GM23338 (cell line): Measurements from ENCODE around the gene JTB. TPM values are rescaled to one million over a fixed set of nuclear protein-coding genes. Genes with fewer than 3 reads are reported as not detected.

ENCODE experiments used
- ATAC-seq: fragments of 200-7000 bp; cut with Tn5 transposase; 3 replicates; pipeline ENCODE4 v1.9.1; 2020
- DNase-seq: peaks from one replicate; pipeline ENCODE4 v3.0.0-alpha.2; 2015; ENCODE audit warnings: low spot score
- H2AFZ ChIP-seq: fragments of 200-600 bp; sonication (generic); 2 replicates; pipeline ENCODE4 v1.8.0; 2016; ENCODE audit warnings: antibody characterized with exemption, mild to moderate bottlenecking, moderate library complexity
- H3F3A ChIP-seq: fragments of 200-600 bp; sonication (generic); replicated peaks from 2 replicates; pipeline ENCODE4 v1.8.0; 2017; ENCODE audit warnings: antibody characterized with exemption, mixed run types, low read depth
- H3K27ac ChIP-seq: fragments of 200-600 bp; sonication (generic); 2 replicates; pipeline ENCODE4 v1.6.1; 2016; ENCODE audit warnings: low read depth
- H3K27me3 ChIP-seq: fragments of 200-600 bp; sonication (generic); 2 replicates; pipeline ENCODE4 v1.8.0; 2016; ENCODE audit warnings: mild to moderate bottlenecking, mixed run types, moderate library complexity; ENCODE audit not compliant: insufficient read depth
- H3K36me3 ChIP-seq: fragments of 200-600 bp; sonication (generic); 2 replicates; pipeline ENCODE4 v1.8.0; 2016; ENCODE audit warnings: mild to moderate bottlenecking; ENCODE audit not compliant: insufficient read depth
- H3K4me1 ChIP-seq: fragments of 200-600 bp; sonication (generic); 2 replicates; pipeline ENCODE4 v1.8.0; 2016; ENCODE audit warnings: mild to moderate bottlenecking, moderate library complexity; ENCODE audit not compliant: insufficient read depth
- H3K4me2 ChIP-seq: fragments of 200-600 bp; sonication (generic); 2 replicates; pipeline ENCODE4 v1.7.1; 2017; ENCODE audit warnings: mixed run types
- H3K4me3 ChIP-seq: fragments of 200-600 bp; sonication (generic); 2 replicates; pipeline ENCODE4 v1.6.1; 2016; ENCODE audit warnings: mixed run types
- H3K79me2 ChIP-seq: fragments of 200-600 bp; sonication (generic); replicated peaks from 2 replicates; pipeline ENCODE4 v1.8.0; 2017; ENCODE audit warnings: mild to moderate bottlenecking; ENCODE audit not compliant: insufficient read depth
- H3K9me2 ChIP-seq: fragments of 200-600 bp; sonication (generic); 2 replicates; pipeline ENCODE4 v1.8.0; 2017; ENCODE audit not compliant: insufficient read depth
- H4K20me1 ChIP-seq: fragments of 200-600 bp; sonication (generic); replicated peaks from 2 replicates; pipeline ENCODE4 v1.8.0; 2017; ENCODE audit warnings: mild to moderate bottlenecking; ENCODE audit not compliant: insufficient read depth
- H3K27ac Mint-ChIP-seq: 2 replicates; pipeline ENCODE4 v1.8.0; 2020; ENCODE audit warnings: inconsistent platforms, mild to moderate bottlenecking, moderate library complexity, mixed read lengths
- H3K27me3 Mint-ChIP-seq: 3 replicates; pipeline ENCODE4 v1.8.0; 2022; ENCODE audit warnings: low read depth, mild to moderate bottlenecking, moderate library complexity, mixed read lengths, inconsistent platforms; ENCODE audit not compliant: insufficient read depth, poor library complexity
- H3K36me3 Mint-ChIP-seq: 3 replicates; pipeline ENCODE4 v1.8.0; 2021; ENCODE audit warnings: low read depth, mild to moderate bottlenecking, inconsistent platforms, moderate library complexity, mixed read lengths
- H3K4me1 Mint-ChIP-seq: 3 replicates; pipeline ENCODE4 v1.8.0; 2020; ENCODE audit warnings: mild to moderate bottlenecking, inconsistent platforms, mixed read lengths
- H3K4me3 Mint-ChIP-seq: 3 replicates; pipeline ENCODE4 v1.8.0; 2021; ENCODE audit warnings: moderate library complexity, mild to moderate bottlenecking, inconsistent platforms, mixed read lengths
- H3K9me3 Mint-ChIP-seq: 3 replicates; pipeline ENCODE4 v1.8.0; 2020; ENCODE audit warnings: moderate library complexity, mild to moderate bottlenecking, inconsistent platforms, mixed read lengths
- CREB1 ChIP-seq: fragments of 250-450 bp; sonication (Bioruptor Pico); IDR thresholded peaks from 2 replicates; pipeline ENCODE4 v1.5.0; 2020; ENCODE audit warnings: low read depth, mild to moderate bottlenecking, moderate library complexity
- CTCF ChIP-seq, 2 experiments: fragments of 200-600 bp in 1 of 2; sonication (generic) in 1 of 2; conservative IDR thresholded peaks; 2 replicates each; pipeline versions ENCODE4 v1.5.1 to v1.6.1; 2016 to 2017; ENCODE audit warnings: antibody characterized with exemption in 2 of 2, low read depth in 2 of 2, mild to moderate bottlenecking in 2 of 2, moderate library complexity in 1 of 2
- EZH2phosphoT487 ChIP-seq: fragments of 200-600 bp; sonication (generic); IDR thresholded peaks from one replicate; pipeline ENCODE4 v1.8.1; 2018; ENCODE audit warnings: antibody characterized with exemption; ENCODE audit not compliant: unreplicated experiment
- JUNB ChIP-seq: IDR thresholded peaks from one replicate; pipeline ENCODE4 v1.6.1; 2016; ENCODE audit warnings: antibody characterized with exemption; ENCODE audit not compliant: unreplicated experiment
- NANOG ChIP-seq: IDR thresholded peaks from 2 replicates; pipeline ENCODE4 v1.6.1; 2016; ENCODE audit warnings: antibody characterized with exemption, borderline replicate concordance
- POLR2AphosphoS5 ChIP-seq: IDR thresholded peaks from 2 replicates; pipeline ENCODE4 v1.6.1; 2016; ENCODE audit warnings: antibody characterized with exemption, low read depth
- ZNF114 ChIP-seq: fragments of 250-450 bp; sonication (Bioruptor Pico); IDR thresholded peaks from 2 replicates; pipeline ENCODE4 v1.5.0; 2020; ENCODE audit warnings: mild to moderate bottlenecking, moderate library complexity
- ZNF331 ChIP-seq: fragments of 250-450 bp; sonication (Bioruptor Pico); IDR thresholded peaks from 2 replicates; pipeline ENCODE4 v1.5.0; 2020; ENCODE audit warnings: low read depth, mild to moderate bottlenecking, moderate library complexity
- polyA plus RNA-seq: library from polyadenylated mRNA; unstranded; fragments of >200 nt; fragmentation: Nextera tagmentation; extraction: Ambion mirVana; gene quantifications from 2 replicates; pipeline ENCODE4 v1.2.1, GENCODE V29; 2016
- total RNA-seq: library from RNA; depleted of rRNA; stranded (reverse); fragments of >200 nt; shearing (Covaris generic); gene quantifications from 2 replicates; pipeline ENCODE4 v1.2.3, GENCODE V29; 2014
- TF ChIP-seq, protein P1 (sequence below): IDR thresholded peaks from one replicate; pipeline ENCODE4 v1.6.1; 2018; ENCODE audit warnings: antibody characterized with exemption; ENCODE audit not compliant: unreplicated experiment
- TF ChIP-seq, protein P2 (sequence below): IDR thresholded peaks from 2 replicates; pipeline ENCODE4 v1.6.1; 2016; ENCODE audit warnings: antibody characterized with exemption
- TF ChIP-seq, protein P3 (sequence below): fragments of 250-450 bp; sonication (Bioruptor Pico); IDR thresholded peaks from 2 replicates; pipeline ENCODE4 v1.5.0; 2020; ENCODE audit warnings: mild to moderate bottlenecking, moderate library complexity

JTB gene
- total and polyA plus RNA-seq, 2 experiments from 2014 or later, result 140 to 208 TPM

GRCh38 chr1:153945795-153946621 is 31.5 kb downstream of the JTB start:
- peak overlapping the region; percentile 95 for H3K4me3 ChIP-seq
- H3K36me3 Mint-ChIP-seq, result peaks cover 46% of the 10 kb centered on the region
- H3F3A ChIP-seq, result peaks cover 5% of the 10 kb centered on the region; the same call in 1 of the 2 replicates
- TF ChIP-seq ZNF331 (CRISPR knock-in tag) (no peak), CREB1 (CRISPR knock-in tag) (no peak), NANOG (no peak), ZNF114 (CRISPR knock-in tag) (no peak), JUNB (no peak), POLR2AphosphoS5 (0 out of 2 replicates have a peak, but pooled peaks have one; percentile 29), CTCF (conservative IDR thresholded peaks at IDR 0.05; ENCODE audit: low read depth in 2 of 2) (no peak), EZH2phosphoT487 (no peak)
- TF ChIP-seq, protein P1, sequence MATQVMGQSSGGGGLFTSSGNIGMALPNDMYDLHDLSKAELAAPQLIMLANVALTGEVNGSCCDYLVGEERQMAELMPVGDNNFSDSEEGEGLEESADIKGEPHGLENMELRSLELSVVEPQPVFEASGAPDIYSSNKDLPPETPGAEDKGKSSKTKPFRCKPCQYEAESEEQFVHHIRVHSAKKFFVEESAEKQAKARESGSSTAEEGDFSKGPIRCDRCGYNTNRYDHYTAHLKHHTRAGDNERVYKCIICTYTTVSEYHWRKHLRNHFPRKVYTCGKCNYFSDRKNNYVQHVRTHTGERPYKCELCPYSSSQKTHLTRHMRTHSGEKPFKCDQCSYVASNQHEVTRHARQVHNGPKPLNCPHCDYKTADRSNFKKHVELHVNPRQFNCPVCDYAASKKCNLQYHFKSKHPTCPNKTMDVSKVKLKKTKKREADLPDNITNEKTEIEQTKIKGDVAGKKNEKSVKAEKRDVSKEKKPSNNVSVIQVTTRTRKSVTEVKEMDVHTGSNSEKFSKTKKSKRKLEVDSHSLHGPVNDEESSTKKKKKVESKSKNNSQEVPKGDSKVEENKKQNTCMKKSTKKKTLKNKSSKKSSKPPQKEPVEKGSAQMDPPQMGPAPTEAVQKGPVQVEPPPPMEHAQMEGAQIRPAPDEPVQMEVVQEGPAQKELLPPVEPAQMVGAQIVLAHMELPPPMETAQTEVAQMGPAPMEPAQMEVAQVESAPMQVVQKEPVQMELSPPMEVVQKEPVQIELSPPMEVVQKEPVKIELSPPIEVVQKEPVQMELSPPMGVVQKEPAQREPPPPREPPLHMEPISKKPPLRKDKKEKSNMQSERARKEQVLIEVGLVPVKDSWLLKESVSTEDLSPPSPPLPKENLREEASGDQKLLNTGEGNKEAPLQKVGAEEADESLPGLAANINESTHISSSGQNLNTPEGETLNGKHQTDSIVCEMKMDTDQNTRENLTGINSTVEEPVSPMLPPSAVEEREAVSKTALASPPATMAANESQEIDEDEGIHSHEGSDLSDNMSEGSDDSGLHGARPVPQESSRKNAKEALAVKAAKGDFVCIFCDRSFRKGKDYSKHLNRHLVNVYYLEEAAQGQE, result no peak
- TF ChIP-seq, protein P2, sequence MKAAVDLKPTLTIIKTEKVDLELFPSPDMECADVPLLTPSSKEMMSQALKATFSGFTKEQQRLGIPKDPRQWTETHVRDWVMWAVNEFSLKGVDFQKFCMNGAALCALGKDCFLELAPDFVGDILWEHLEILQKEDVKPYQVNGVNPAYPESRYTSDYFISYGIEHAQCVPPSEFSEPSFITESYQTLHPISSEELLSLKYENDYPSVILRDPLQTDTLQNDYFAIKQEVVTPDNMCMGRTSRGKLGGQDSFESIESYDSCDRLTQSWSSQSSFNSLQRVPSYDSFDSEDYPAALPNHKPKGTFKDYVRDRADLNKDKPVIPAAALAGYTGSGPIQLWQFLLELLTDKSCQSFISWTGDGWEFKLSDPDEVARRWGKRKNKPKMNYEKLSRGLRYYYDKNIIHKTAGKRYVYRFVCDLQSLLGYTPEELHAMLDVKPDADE, result 0 out of 2 replicates have a peak, but pooled peaks have one; percentile 3
- TF ChIP-seq, protein P3, sequence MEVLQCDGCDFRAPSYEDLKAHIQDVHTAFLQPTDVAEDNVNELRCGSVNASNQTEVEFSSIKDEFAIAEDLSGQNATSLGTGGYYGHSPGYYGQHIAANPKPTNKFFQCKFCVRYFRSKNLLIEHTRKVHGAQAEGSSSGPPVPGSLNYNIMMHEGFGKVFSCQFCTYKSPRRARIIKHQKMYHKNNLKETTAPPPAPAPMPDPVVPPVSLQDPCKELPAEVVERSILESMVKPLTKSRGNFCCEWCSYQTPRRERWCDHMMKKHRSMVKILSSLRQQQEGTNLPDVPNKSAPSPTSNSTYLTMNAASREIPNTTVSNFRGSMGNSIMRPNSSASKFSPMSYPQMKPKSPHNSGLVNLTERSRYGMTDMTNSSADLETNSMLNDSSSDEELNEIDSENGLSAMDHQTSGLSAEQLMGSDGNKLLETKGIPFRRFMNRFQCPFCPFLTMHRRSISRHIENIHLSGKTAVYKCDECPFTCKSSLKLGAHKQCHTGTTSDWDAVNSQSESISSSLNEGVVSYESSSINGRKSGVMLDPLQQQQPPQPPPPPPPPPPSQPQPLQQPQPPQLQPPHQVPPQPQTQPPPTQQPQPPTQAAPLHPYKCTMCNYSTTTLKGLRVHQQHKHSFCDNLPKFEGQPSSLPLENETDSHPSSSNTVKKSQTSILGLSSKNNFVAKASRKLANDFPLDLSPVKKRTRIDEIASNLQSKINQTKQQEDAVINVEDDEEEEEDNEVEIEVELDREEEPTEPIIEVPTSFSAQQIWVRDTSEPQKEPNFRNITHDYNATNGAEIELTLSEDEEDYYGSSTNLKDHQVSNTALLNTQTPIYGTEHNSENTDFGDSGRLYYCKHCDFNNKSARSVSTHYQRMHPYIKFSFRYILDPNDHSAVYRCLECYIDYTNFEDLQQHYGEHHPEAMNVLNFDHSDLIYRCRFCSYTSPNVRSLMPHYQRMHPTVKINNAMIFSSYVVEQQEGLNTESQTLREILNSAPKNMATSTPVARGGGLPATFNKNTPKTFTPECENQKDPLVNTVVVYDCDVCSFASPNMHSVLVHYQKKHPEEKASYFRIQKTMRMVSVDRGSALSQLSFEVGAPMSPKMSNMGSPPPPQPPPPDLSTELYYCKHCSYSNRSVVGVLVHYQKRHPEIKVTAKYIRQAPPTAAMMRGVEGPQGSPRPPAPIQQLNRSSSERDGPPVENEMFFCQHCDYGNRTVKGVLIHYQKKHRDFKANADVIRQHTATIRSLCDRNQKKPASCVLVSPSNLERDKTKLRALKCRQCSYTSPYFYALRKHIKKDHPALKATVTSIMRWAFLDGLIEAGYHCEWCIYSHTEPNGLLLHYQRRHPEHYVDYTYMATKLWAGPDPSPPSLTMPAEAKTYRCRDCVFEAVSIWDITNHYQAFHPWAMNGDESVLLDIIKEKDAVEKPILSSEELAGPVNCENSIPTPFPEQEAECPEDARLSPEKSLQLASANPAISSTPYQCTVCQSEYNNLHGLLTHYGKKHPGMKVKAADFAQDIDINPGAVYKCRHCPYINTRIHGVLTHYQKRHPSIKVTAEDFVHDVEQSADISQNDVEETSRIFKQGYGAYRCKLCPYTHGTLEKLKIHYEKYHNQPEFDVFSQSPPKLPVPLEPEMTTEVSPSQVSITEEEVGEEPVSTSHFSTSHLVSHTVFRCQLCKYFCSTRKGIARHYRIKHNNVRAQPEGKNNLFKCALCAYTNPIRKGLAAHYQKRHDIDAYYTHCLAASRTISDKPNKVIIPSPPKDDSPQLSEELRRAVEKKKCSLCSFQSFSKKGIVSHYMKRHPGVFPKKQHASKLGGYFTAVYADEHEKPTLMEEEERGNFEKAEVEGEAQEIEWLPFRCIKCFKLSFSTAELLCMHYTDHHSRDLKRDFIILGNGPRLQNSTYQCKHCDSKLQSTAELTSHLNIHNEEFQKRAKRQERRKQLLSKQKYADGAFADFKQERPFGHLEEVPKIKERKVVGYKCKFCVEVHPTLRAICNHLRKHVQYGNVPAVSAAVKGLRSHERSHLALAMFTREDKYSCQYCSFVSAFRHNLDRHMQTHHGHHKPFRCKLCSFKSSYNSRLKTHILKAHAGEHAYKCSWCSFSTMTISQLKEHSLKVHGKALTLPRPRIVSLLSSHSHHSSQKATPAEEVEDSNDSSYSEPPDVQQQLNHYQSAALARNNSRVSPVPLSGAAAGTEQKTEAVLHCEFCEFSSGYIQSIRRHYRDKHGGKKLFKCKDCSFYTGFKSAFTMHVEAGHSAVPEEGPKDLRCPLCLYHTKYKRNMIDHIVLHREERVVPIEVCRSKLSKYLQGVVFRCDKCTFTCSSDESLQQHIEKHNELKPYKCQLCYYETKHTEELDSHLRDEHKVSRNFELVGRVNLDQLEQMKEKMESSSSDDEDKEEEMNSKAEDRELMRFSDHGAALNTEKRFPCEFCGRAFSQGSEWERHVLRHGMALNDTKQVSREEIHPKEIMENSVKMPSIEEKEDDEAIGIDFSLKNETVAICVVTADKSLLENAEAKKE (CRISPR knock-in tag), result no peak
- H3K9me2 ChIP-seq, result no peaks in the 10 kb centered on the region
- H3K36me3 ChIP-seq, result peaks cover 14% of the 10 kb centered on the region; the same call in 1 of the 2 replicates
- peaks cover 20% of the 10 kb centered on the region for H3K79me2 ChIP-seq
- H2AFZ ChIP-seq, result peak overlapping the region; percentile 72
- H3K27ac Mint-ChIP-seq, result no peak overlapping the region; the same call in 1 of the 2 replicates
- H3K4me1 Mint-ChIP-seq, result peaks cover 18% of the 10 kb centered on the region
- no peak overlapping the region for H3K27ac ChIP-seq
- H4K20me1 ChIP-seq, result 0 out of 2 replicates have a peak, but pooled peaks cover 10% of the 10 kb centered on the region
- peak overlapping the region; percentile 87 for H3K4me3 Mint-ChIP-seq
- peak overlapping the region; percentile 99 for H3K4me2 ChIP-seq
- peaks cover 17% of the 10 kb centered on the region for H3K27me3 Mint-ChIP-seq
- ATAC-seq (peak; percentile 49), DNase-seq (peak; percentile 62)
- peaks cover 10% of the 10 kb centered on the region; the same call in 1 of the 2 replicates for H3K4me1 ChIP-seq
- H3K9me3 Mint-ChIP-seq, result no peaks in the 10 kb centered on the region; the same call in 2 of the 3 replicates
- H3K27me3 ChIP-seq, result no peaks in the 10 kb centered on the region
